Activated naive CD8-positive, alpha-beta T cell (primary cell): ENCODE data around the gene SEC11A.
"Not testable (repeated sequence)": the region's sequence is repeated elsewhere in the genome, so short reads cannot be mapped to it uniquely, and the experiment has no call there.

Experiments
- H3K27ac Mint-ChIP-seq: one replicate; pipeline ENCODE4 v1.8.0; 2021; ENCODE audit warnings: mixed read lengths
- H3K27me3 Mint-ChIP-seq: one replicate; pipeline ENCODE4 v1.8.0; 2021; ENCODE audit warnings: mixed read lengths
- H3K36me3 Mint-ChIP-seq: one replicate; pipeline ENCODE4 v1.8.0; 2021; ENCODE audit warnings: mixed read lengths
- H3K4me1 Mint-ChIP-seq: one replicate; pipeline ENCODE4 v1.8.0; 2021; ENCODE audit warnings: low read depth, mixed read lengths
- H3K4me3 Mint-ChIP-seq: one replicate; pipeline ENCODE4 v1.8.0; 2021; ENCODE audit warnings: mild to moderate bottlenecking, mixed read lengths
- H3K9me3 Mint-ChIP-seq: one replicate; pipeline ENCODE4 v1.8.0; 2021; ENCODE audit warnings: low read depth, mixed read lengths

SEC11A gene

GRCh38 chr15:84649706-84650105 lies 66.2 kb downstream of the SEC11A start:
- no peaks in the 10 kb centered on the region for H3K9me3 Mint-ChIP-seq
- no peak overlapping the region for H3K4me3 Mint-ChIP-seq
- peaks cover 12% of the 10 kb centered on the region for H3K36me3 Mint-ChIP-seq
- H3K27ac Mint-ChIP-seq, result peak overlapping the region; percentile 68
- H3K4me1 Mint-ChIP-seq, result peaks cover 28% of the 10 kb centered on the region
- no peaks in the 10 kb centered on the region for H3K27me3 Mint-ChIP-seq

GRCh38 chr15:84648539-84648938 lies 67.4 kb downstream of the SEC11A start:
- peaks cover 25% of the 10 kb centered on the region for H3K4me1 Mint-ChIP-seq
- H3K4me3 Mint-ChIP-seq, result no peak overlapping the region
- no peaks in the 10 kb centered on the region for H3K9me3 Mint-ChIP-seq
- H3K27me3 Mint-ChIP-seq, result no peaks in the 10 kb centered on the region
- peak overlapping the region; percentile 87 for H3K27ac Mint-ChIP-seq
- peaks cover 12% of the 10 kb centered on the region for H3K36me3 Mint-ChIP-seq

- Mint-ChIP-seq H3K9me3 (no peaks in the 10 kb centered on the region), H3K4me1 (peaks cover 21% of the 10 kb centered on the region), H3K27me3 (no peaks in the 10 kb centered on the region), H3K27ac (peak overlapping the region; percentile 87), H3K36me3 (peaks cover 14% of the 10 kb centered on the region), H3K4me3 (no peak overlapping the region)
These were observed 68.2 kb downstream of the SEC11A start for GRCh38 chr15:84647726-84648125.

- Mint-ChIP-seq H3K36me3 (peaks cover 8% of the 10 kb centered on the region), H3K4me1 (peaks cover 12% of the 10 kb centered on the region), H3K4me3 (no peak overlapping the region), H3K27ac (no peak overlapping the region), H3K9me3 (no peaks in the 10 kb centered on the region), H3K27me3 (no peaks in the 10 kb centered on the region)
These were observed 69.9 kb downstream of the SEC11A start for GRCh38 chr15:84645997-84646396.

GRCh38 chr15:84645496-84645895 lies 70.4 kb downstream of the SEC11A start:
- Mint-ChIP-seq H3K4me3 (no peak overlapping the region), H3K4me1 (peaks cover 16% of the 10 kb centered on the region), H3K36me3 (peaks cover 10% of the 10 kb centered on the region), H3K27ac (no peak overlapping the region), H3K9me3 (no peaks in the 10 kb centered on the region), H3K27me3 (no peaks in the 10 kb centered on the region)

GRCh38 chr15:84643838-84644237 lies 72.1 kb downstream of the SEC11A start:
- Mint-ChIP-seq H3K4me3 (no peak overlapping the region), H3K27ac (peak overlapping the region; percentile 50), H3K36me3 (peaks cover 10% of the 10 kb centered on the region), H3K9me3 (no peaks in the 10 kb centered on the region), H3K27me3 (no peaks in the 10 kb centered on the region), H3K4me1 (peaks cover 15% of the 10 kb centered on the region)

- H3K27me3 Mint-ChIP-seq, H3K36me3 Mint-ChIP-seq, H3K27ac Mint-ChIP-seq, H3K4me3 Mint-ChIP-seq, H3K9me3 Mint-ChIP-seq: not testable (repeated sequence)
- peaks cover 19% of the 10 kb centered on the region for H3K4me1 Mint-ChIP-seq
These were observed 73.3 kb downstream of the SEC11A start for GRCh38 chr15:84642640-84643039.

GRCh38 chr15:84641871-84642270 lies 74.1 kb downstream of the SEC11A start:
- H3K9me3 Mint-ChIP-seq, H3K27me3 Mint-ChIP-seq, H3K36me3 Mint-ChIP-seq, H3K4me3 Mint-ChIP-seq: not testable (repeated sequence)
- Mint-ChIP-seq H3K27ac (peak overlapping the region; percentile 11), H3K4me1 (peaks cover 19% of the 10 kb centered on the region)

GRCh38 chr15:84638103-84638502 lies 77.8 kb downstream of the SEC11A start:
- H3K4me1 Mint-ChIP-seq, result peaks cover 40% of the 10 kb centered on the region
- no peaks in the 10 kb centered on the region for H3K9me3 Mint-ChIP-seq
- peaks cover 4% of the 10 kb centered on the region for H3K36me3 Mint-ChIP-seq
- H3K4me3 Mint-ChIP-seq, result no peak overlapping the region
- peak overlapping the region; percentile 81 for H3K27ac Mint-ChIP-seq
- no peaks in the 10 kb centered on the region for H3K27me3 Mint-ChIP-seq

- H3K27ac Mint-ChIP-seq, result peak overlapping the region; percentile 69
- no peaks in the 10 kb centered on the region for H3K9me3 Mint-ChIP-seq
- H3K27me3 Mint-ChIP-seq, result no peaks in the 10 kb centered on the region
- peaks cover 45% of the 10 kb centered on the region for H3K4me1 Mint-ChIP-seq
- peak overlapping the region; percentile 86 for H3K4me3 Mint-ChIP-seq
- H3K36me3 Mint-ChIP-seq, result no peaks in the 10 kb centered on the region
These were observed 81.6 kb downstream of the SEC11A start for GRCh38 chr15:84634228-84634837.

- Mint-ChIP-seq H3K27ac (peak overlapping the region; percentile 95), H3K36me3 (no peaks in the 10 kb centered on the region), H3K4me1 (peaks cover 45% of the 10 kb centered on the region), H3K27me3 (no peaks in the 10 kb centered on the region), H3K4me3 (peak overlapping the region; percentile 94), H3K9me3 (no peaks in the 10 kb centered on the region)
These were observed 82.4 kb downstream of the SEC11A start for GRCh38 chr15:84633311-84634227.

GRCh38 chr15:84631706-84632272 lies 84.2 kb downstream of the SEC11A start:
- Mint-ChIP-seq H3K9me3 (no peaks in the 10 kb centered on the region), H3K36me3 (no peaks in the 10 kb centered on the region), H3K4me3 (peak overlapping the region; percentile 94), H3K27me3 (no peaks in the 10 kb centered on the region), H3K27ac (peak overlapping the region; percentile 95), H3K4me1 (peaks cover 37% of the 10 kb centered on the region)

- Mint-ChIP-seq H3K27me3 (no peaks in the 10 kb centered on the region), H3K4me1 (peaks cover 17% of the 10 kb centered on the region), H3K27ac (no peak overlapping the region), H3K4me3 (no peak overlapping the region), H3K9me3 (no peaks in the 10 kb centered on the region), H3K36me3 (peaks cover 8% of the 10 kb centered on the region)
These were observed 86.9 kb downstream of the SEC11A start for GRCh38 chr15:84629033-84629432.

GRCh38 chr15:84625123-84625522 lies 90.8 kb downstream of the SEC11A start:
- H3K4me1 Mint-ChIP-seq, result no peaks in the 10 kb centered on the region
- H3K27ac Mint-ChIP-seq, result no peak overlapping the region
- H3K9me3 Mint-ChIP-seq, result no peaks in the 10 kb centered on the region
- H3K36me3 Mint-ChIP-seq, result peaks cover 31% of the 10 kb centered on the region
- H3K4me3 Mint-ChIP-seq, result no peak overlapping the region
- no peaks in the 10 kb centered on the region for H3K27me3 Mint-ChIP-seq

GRCh38 chr15:84624359-84624758 lies 91.6 kb downstream of the SEC11A start:
- Mint-ChIP-seq H3K9me3 (no peaks in the 10 kb centered on the region), H3K27ac (peak overlapping the region; percentile 54), H3K4me1 (no peaks in the 10 kb centered on the region), H3K36me3 (peaks cover 33% of the 10 kb centered on the region), H3K4me3 (no peak overlapping the region), H3K27me3 (no peaks in the 10 kb centered on the region)
